CD8-positive, alpha-beta memory T cell (primary cell): ENCODE measurements around the gene IRF2. TPM values are rescaled to one million over a fixed set of nuclear protein-coding genes. Genes with fewer than 3 reads are reported as not detected.

Source experiments
- CTCF ChIA-PET: fragments of 350-600 bp; sonication (Branson Sonifier 250); formaldehyde crosslinking; loops from one replicate; lab custom pipeline; 2021; ENCODE audit warnings: antibody characterized with exemption; lab: Charles Lee
- POLR2A ChIA-PET: fragments of 350-600 bp; sonication (Branson Sonifier 250); formaldehyde crosslinking; loops from one replicate; lab custom pipeline; 2021; ENCODE audit warnings: antibody characterized with exemption; lab: Charles Lee
- DNase-seq, 5 donors: peaks; one replicate each; pipeline versions ENCODE4 v3.0.0 to v3.0.0-alpha.2; 2020 to 2022; ENCODE audit warnings: mixed read lengths in 1 of 5
- H3K27ac ChIP-seq: one replicate; pipeline ENCODE4 v1.7.0; 2013; ENCODE audit warnings: low read depth, mild to moderate bottlenecking, low read length, moderate library complexity
- H3K27me3 ChIP-seq: 2 replicates; pipeline ENCODE4 v1.7.0; 2013; ENCODE audit warnings: low read length, mild to moderate bottlenecking; ENCODE audit not compliant: insufficient read depth, poor library complexity, severe bottlenecking
- H3K36me3 ChIP-seq: 2 replicates; pipeline ENCODE4 v1.7.0; 2013; ENCODE audit warnings: mild to moderate bottlenecking, low read length, moderate library complexity; ENCODE audit not compliant: insufficient read depth
- H3K4me1 ChIP-seq: 2 replicates; pipeline ENCODE4 v1.7.0; 2013; ENCODE audit warnings: mild to moderate bottlenecking, low read length, moderate library complexity; ENCODE audit not compliant: insufficient read depth
- H3K4me3 ChIP-seq: 2 replicates; pipeline ENCODE4 v1.7.0; 2013; ENCODE audit warnings: mild to moderate bottlenecking, low read length
- H3K9me3 ChIP-seq: 2 replicates; pipeline ENCODE4 v1.7.0; 2013; ENCODE audit warnings: mild to moderate bottlenecking, low read length
- H3K27ac Mint-ChIP-seq, 8 donors: one replicate each; pipeline ENCODE4 v1.8.0; 2020 to 2021; ENCODE audit warnings: mixed read lengths in 8 of 8, mild to moderate bottlenecking in 6 of 8, inconsistent platforms in 3 of 8, moderate library complexity in 3 of 8
- H3K27me3 Mint-ChIP-seq, 2 donors: one replicate each; pipeline ENCODE4 v1.8.0; 2020 to 2021; ENCODE audit warnings: mixed read lengths in 2 of 2, mild to moderate bottlenecking in 1 of 2, moderate library complexity in 1 of 2
- H3K36me3 Mint-ChIP-seq, 3 donors: one replicate each; pipeline ENCODE4 v1.8.0; 2020 to 2021; ENCODE audit warnings: mixed read lengths in 3 of 3, inconsistent platforms in 1 of 3, mild to moderate bottlenecking in 1 of 3
- H3K4me1 Mint-ChIP-seq, 3 donors: one replicate each; pipeline ENCODE4 v1.8.0; 2020 to 2021; ENCODE audit warnings: mixed read lengths in 3 of 3, inconsistent platforms in 1 of 3, mild to moderate bottlenecking in 1 of 3
- H3K4me3 Mint-ChIP-seq, 7 donors: one replicate each; pipeline ENCODE4 v1.8.0; 2020 to 2021; ENCODE audit warnings: mixed read lengths in 7 of 7, mild to moderate bottlenecking in 6 of 7, moderate library complexity in 4 of 7, inconsistent platforms in 2 of 7
- H3K9me3 Mint-ChIP-seq, 5 donors: one replicate each; pipeline ENCODE4 v1.8.0; 2020 to 2022; ENCODE audit warnings: mixed read lengths in 5 of 5, mild to moderate bottlenecking in 3 of 5, moderate library complexity in 2 of 5, inconsistent platforms in 1 of 5
- polyA plus RNA-seq: library from polyadenylated mRNA; unstranded; fragments of 300-500 nt; fragmentation: Illumina TruSeq; gene quantifications from one replicate; pipeline ENCODE4 v1.2.3, GENCODE V29; 2021
- total RNA-seq, 2 experiments: library from RNA; stranded (reverse); gene quantifications; one replicate each; pipeline ENCODE4 v1.2.3, GENCODE V29; 2021

The IRF2 gene
- total and polyA plus RNA-seq, 3 experiments from 2014 or later: 44.1 to 79.3 (median 44.3) TPM

- CTCF ChIA-PET: no interaction called here
- no peaks in the 10 kb centered on the region for H3K9me3 Mint-ChIP-seq
Observed at GRCh38 chr4:184433258-184433892, 41.0 kb downstream of the IRF2 start.

GRCh38 chr4:184432127-184432922, 42.0 kb downstream of the IRF2 start:
- Mint-ChIP-seq H3K27ac (peak overlapping the region in 6 of 8 donors; percentile 54 to 85 (median 70)), H3K4me1 (peaks cover 63 to 88% (median 81%) of the 10 kb centered on the region in 3 donors)
- CTCF ChIA-PET: interaction anchor here (1.1 to 1.7 kb wide), 2 partner anchors 9 to 11 kb away, joined by 4 to 5 read pairs; no protein-coding TSS in a partner anchor

More at GRCh38 chr4:184433258-184433892, 41.0 kb downstream of the IRF2 start:
- peaks cover 27% of the 10 kb centered on the region for H3K4me1 ChIP-seq
- no peaks in the 10 kb centered on the region for H3K27me3 ChIP-seq
- Mint-ChIP-seq H3K27me3 (peaks cover 0 to 1% of the 10 kb centered on the region in 2 donors), H3K27ac (peak overlapping the region in 5 of 8 donors; percentile 32 to 94 (median 65)), H3K36me3 (peaks cover 0 to 49% (median 10%) of the 10 kb centered on the region in 3 donors), H3K4me3 (no peak overlapping the region), H3K4me1 (peaks cover 64 to 90% (median 82%) of the 10 kb centered on the region in 3 donors)
- no peaks in the 10 kb centered on the region for H3K9me3 ChIP-seq
- H3K27ac ChIP-seq: no peak overlapping the region
- no peak for DNase-seq
- no peaks in the 10 kb centered on the region for H3K36me3 ChIP-seq
- POLR2A ChIA-PET: no interaction called here
- no peak overlapping the region for H3K4me3 ChIP-seq

GRCh38 chr4:184430163-184430562, 44.2 kb downstream of the IRF2 start:
- H3K36me3 Mint-ChIP-seq: peaks cover 0 to 75% (median 17%) of the 10 kb centered on the region in 3 donors
- no peak overlapping the region for H3K27ac ChIP-seq
- peaks cover 15% of the 10 kb centered on the region for H3K4me1 ChIP-seq
- H3K9me3 ChIP-seq: no peaks in the 10 kb centered on the region
- POLR2A ChIA-PET: no interaction called here
- peaks cover 0 to 1% of the 10 kb centered on the region in 2 donors for H3K27me3 Mint-ChIP-seq
- H3K4me3 Mint-ChIP-seq: peak overlapping the region in 1 of 7 donors; percentile 49
- peaks cover 9% of the 10 kb centered on the region for H3K36me3 ChIP-seq
- H3K27me3 ChIP-seq: no peaks in the 10 kb centered on the region
- H3K27ac Mint-ChIP-seq: peak overlapping the region; percentile 46 to 94 (median 84)
- H3K4me3 ChIP-seq: no peak overlapping the region
- CTCF ChIA-PET: no interaction called here
- no peaks in the 10 kb centered on the region for H3K9me3 Mint-ChIP-seq
- H3K4me1 Mint-ChIP-seq: peaks cover 59 to 92% (median 79%) of the 10 kb centered on the region in 3 donors
- no peak for DNase-seq

More at GRCh38 chr4:184432127-184432922, 42.0 kb downstream of the IRF2 start:
- Histone ChIP-seq H3K27ac (no peak overlapping the region), H3K27me3 (no peaks in the 10 kb centered on the region), H3K4me3 (no peak overlapping the region), H3K4me1 (peaks cover 20% of the 10 kb centered on the region), H3K36me3 (peaks cover under 1% of the 10 kb centered on the region), H3K9me3 (no peaks in the 10 kb centered on the region)
- H3K36me3 Mint-ChIP-seq: peaks cover 0 to 55% (median 14%) of the 10 kb centered on the region in 3 donors
- DNase-seq: no peak
- no peak overlapping the region for H3K4me3 Mint-ChIP-seq
- H3K9me3 Mint-ChIP-seq: no peaks in the 10 kb centered on the region
- POLR2A ChIA-PET: no interaction called here
- H3K27me3 Mint-ChIP-seq: peaks cover 0 to 1% of the 10 kb centered on the region in 2 donors

GRCh38 chr4:184428787-184429186, 45.6 kb downstream of the IRF2 start:
- no peak overlapping the region for H3K4me3 Mint-ChIP-seq
- no peaks in the 10 kb centered on the region for H3K9me3 ChIP-seq
- CTCF ChIA-PET: no interaction called here
- peaks cover 15% of the 10 kb centered on the region for H3K4me1 ChIP-seq
- peaks cover 63 to 92% (median 81%) of the 10 kb centered on the region in 3 donors for H3K4me1 Mint-ChIP-seq
- H3K36me3 ChIP-seq: peaks cover 9% of the 10 kb centered on the region
- no peak for DNase-seq
- peaks cover 4 to 79% (median 21%) of the 10 kb centered on the region in 3 donors for H3K36me3 Mint-ChIP-seq
- peaks cover 0 to 1% of the 10 kb centered on the region in 2 donors for H3K27me3 Mint-ChIP-seq
- H3K27ac Mint-ChIP-seq: peak overlapping the region in 4 of 8 donors; percentile 27 to 88 (median 67)
- H3K9me3 Mint-ChIP-seq: no peaks in the 10 kb centered on the region
- POLR2A ChIA-PET: no interaction called here
- H3K27ac ChIP-seq: no peak overlapping the region
- no peak overlapping the region for H3K4me3 ChIP-seq
- H3K27me3 ChIP-seq: no peaks in the 10 kb centered on the region

GRCh38 chr4:184427687-184428086, 46.7 kb downstream of the IRF2 start:
- ChIA-PET CTCF (interaction anchor here (0.5 kb wide), 1 partner anchor 162 kb away, joined by 3 read pairs; no protein-coding TSS in a partner anchor), POLR2A (interaction anchor here (0.7 kb wide), 1 partner anchor 8 kb away, joined by 3 read pairs; no protein-coding TSS in a partner anchor)
- H3K9me3 Mint-ChIP-seq: no peaks in the 10 kb centered on the region
- peaks cover 4 to 79% (median 27%) of the 10 kb centered on the region in 3 donors for H3K36me3 Mint-ChIP-seq
- peaks cover 15% of the 10 kb centered on the region for H3K4me1 ChIP-seq
- peaks cover 59 to 90% (median 80%) of the 10 kb centered on the region in 3 donors for H3K4me1 Mint-ChIP-seq
- H3K27ac Mint-ChIP-seq: peak overlapping the region; percentile 7 to 88 (median 84)
- no peak overlapping the region for H3K27ac ChIP-seq
- H3K9me3 ChIP-seq: no peaks in the 10 kb centered on the region
- no peak for DNase-seq
- no peak overlapping the region for H3K4me3 Mint-ChIP-seq
- no peaks in the 10 kb centered on the region for H3K27me3 ChIP-seq
- H3K4me3 ChIP-seq: no peak overlapping the region
- H3K27me3 Mint-ChIP-seq: peaks cover 0 to 1% of the 10 kb centered on the region in 2 donors
- peaks cover 15% of the 10 kb centered on the region for H3K36me3 ChIP-seq

GRCh38 chr4:184427093-184427492, 47.3 kb downstream of the IRF2 start:
- H3K4me3 Mint-ChIP-seq: no peak overlapping the region
- peaks cover 0 to 6% (median 0%) of the 10 kb centered on the region in 5 donors for H3K9me3 Mint-ChIP-seq
- H3K27ac ChIP-seq: no peak overlapping the region
- H3K4me1 ChIP-seq: peaks cover 17% of the 10 kb centered on the region
- POLR2A ChIA-PET: interaction anchor here (0.7 kb wide), 1 partner anchor 9 kb away, joined by 3 read pairs; no protein-coding TSS in a partner anchor
- H3K36me3 Mint-ChIP-seq: peaks cover 8 to 79% (median 26%) of the 10 kb centered on the region in 3 donors
- DNase-seq: no peak
- H3K27me3 ChIP-seq: no peaks in the 10 kb centered on the region
- H3K9me3 ChIP-seq: no peaks in the 10 kb centered on the region
- H3K27me3 Mint-ChIP-seq: peaks cover 0 to 1% of the 10 kb centered on the region in 2 donors
- peaks cover 59 to 90% (median 80%) of the 10 kb centered on the region in 3 donors for H3K4me1 Mint-ChIP-seq
- H3K4me3 ChIP-seq: no peak overlapping the region
- peaks cover 21% of the 10 kb centered on the region for H3K36me3 ChIP-seq
- CTCF ChIA-PET: no interaction called here
- peak overlapping the region; percentile 3 to 88 (median 46) for H3K27ac Mint-ChIP-seq

GRCh38 chr4:184424993-184425758, 49.2 kb downstream of the IRF2 start:
- Mint-ChIP-seq H3K36me3 (peaks cover 8 to 76% (median 23%) of the 10 kb centered on the region in 3 donors), H3K27ac (peak overlapping the region in 7 of 8 donors; percentile 4 to 95 (median 62)), H3K4me3 (peak overlapping the region in 1 of 7 donors; percentile 0), H3K4me1 (peaks cover 64 to 91% (median 80%) of the 10 kb centered on the region in 3 donors), H3K9me3 (peaks cover 0 to 6% (median 0%) of the 10 kb centered on the region in 5 donors), H3K27me3 (peaks cover 0 to 1% of the 10 kb centered on the region in 2 donors)
- H3K4me1 ChIP-seq: peaks cover 22% of the 10 kb centered on the region
- peaks cover 22% of the 10 kb centered on the region for H3K36me3 ChIP-seq
- ChIA-PET POLR2A (no interaction called here), CTCF (no interaction called here)
- H3K27me3 ChIP-seq: no peaks in the 10 kb centered on the region
- H3K9me3 ChIP-seq: no peaks in the 10 kb centered on the region
- DNase-seq: no peak
- no peak overlapping the region for H3K27ac ChIP-seq
- H3K4me3 ChIP-seq: no peak overlapping the region
